Measurements from ENCODE around the gene ZNF831. TPM values are rescaled to one million over a fixed set of nuclear protein-coding genes. Genes with fewer than 3 reads are reported as not detected.

ZNF831 gene
- total RNA-seq, 1 donor from 2014 or later: not detected

GRCh38 chr20:59165891-59166709 is 2.5 kb downstream of the ZNF831 start:
- H3K4me3 Mint-ChIP-seq (ENCODE audit: unreplicated experiment): no peak overlapping the region
- H3K4me1 Mint-ChIP-seq (ENCODE audit: low read depth, unreplicated experiment): no peaks in the 10 kb centered on the region
- TF ChIP-seq CTCF (IDR thresholded peaks at IDR 0.05; ENCODE audit: insufficient read depth, low read depth, low read length) (no peak), EZH2 (IDR thresholded peaks at IDR 0.05; ENCODE audit: insufficient read depth, low read length) (no peak)

GRCh38 chr20:59170406-59171349 is 7.1 kb downstream of the ZNF831 start:
- Histone ChIP-seq H3K9ac (ENCODE audit: low read length) (no peak overlapping the region), H3K79me2 (ENCODE audit: insufficient read depth, low read length) (no peaks in the 10 kb centered on the region), H4K20me1 (ENCODE audit: insufficient read depth, low read length) (no peaks in the 10 kb centered on the region), H3K27ac (ENCODE audit: low read depth, low read length) (no peak overlapping the region), H3K36me3 (ENCODE audit: insufficient read depth, low read length) (no peaks in the 10 kb centered on the region), H3K4me2 (ENCODE audit: low read length) (no peak overlapping the region), H3K4me3 (ENCODE audit: insufficient read depth, low read depth, low read length) (no peak overlapping the region), H3K9me3 (ENCODE audit: insufficient read depth, low read depth, low read length) (no peaks in the 10 kb centered on the region), H2AFZ (ENCODE audit: low read depth, low read length) (no peak overlapping the region), H3K4me1 (ENCODE audit: insufficient read depth, low read length) (no peaks in the 10 kb centered on the region), H3K27me3 (ENCODE audit: insufficient read depth, low read length) (no peaks in the 10 kb centered on the region)
- no peak for TF ChIP-seq EZH2 (IDR thresholded peaks at IDR 0.05; ENCODE audit: insufficient read depth, low read length)
- TF ChIP-seq CTCF (IDR thresholded peaks at IDR 0.05; ENCODE audit: insufficient read depth, low read depth, low read length): no peak
- Mint-ChIP-seq H3K4me1 (ENCODE audit: low read depth, unreplicated experiment) (no peaks in the 10 kb centered on the region), H3K27me3 (ENCODE audit: low read depth, unreplicated experiment) (peaks cover 43% of the 10 kb centered on the region), H3K4me3 (ENCODE audit: unreplicated experiment) (no peak overlapping the region), H3K27ac (ENCODE audit: unreplicated experiment) (no peak overlapping the region), H3K36me3 (ENCODE audit: low read depth, unreplicated experiment) (no peaks in the 10 kb centered on the region), H3K9me3 (ENCODE audit: unreplicated experiment) (no peaks in the 10 kb centered on the region)
- DNase-seq (ENCODE audit: low read depth): no peak
- FAIRE-seq: no peak

More at GRCh38 chr20:59165891-59166709, 2.5 kb downstream of the ZNF831 start:
- FAIRE-seq: no peak
- Histone ChIP-seq H2AFZ (ENCODE audit: low read depth, low read length) (no peak overlapping the region), H4K20me1 (ENCODE audit: insufficient read depth, low read length) (no peaks in the 10 kb centered on the region), H3K9ac (ENCODE audit: low read length) (no peak overlapping the region), H3K36me3 (ENCODE audit: insufficient read depth, low read length) (no peaks in the 10 kb centered on the region), H3K9me3 (ENCODE audit: insufficient read depth, low read depth, low read length) (no peaks in the 10 kb centered on the region), H3K4me1 (ENCODE audit: insufficient read depth, low read length) (no peaks in the 10 kb centered on the region), H3K27me3 (ENCODE audit: insufficient read depth, low read length) (no peaks in the 10 kb centered on the region), H3K4me2 (ENCODE audit: low read length) (no peak overlapping the region), H3K79me2 (ENCODE audit: insufficient read depth, low read length) (no peaks in the 10 kb centered on the region), H3K27ac (ENCODE audit: low read depth, low read length) (no peak overlapping the region), H3K4me3 (ENCODE audit: insufficient read depth, low read depth, low read length) (no peak overlapping the region)
- Mint-ChIP-seq H3K27me3 (ENCODE audit: low read depth, unreplicated experiment) (peaks cover 35% of the 10 kb centered on the region), H3K9me3 (ENCODE audit: unreplicated experiment) (no peaks in the 10 kb centered on the region), H3K36me3 (ENCODE audit: low read depth, unreplicated experiment) (no peaks in the 10 kb centered on the region), H3K27ac (ENCODE audit: unreplicated experiment) (no peak overlapping the region)
- no peak for DNase-seq (ENCODE audit: low read depth)

All from astrocyte (in vitro differentiated cells and primary cell).